ENCODE results near the gene RSPO3.

DNA sequence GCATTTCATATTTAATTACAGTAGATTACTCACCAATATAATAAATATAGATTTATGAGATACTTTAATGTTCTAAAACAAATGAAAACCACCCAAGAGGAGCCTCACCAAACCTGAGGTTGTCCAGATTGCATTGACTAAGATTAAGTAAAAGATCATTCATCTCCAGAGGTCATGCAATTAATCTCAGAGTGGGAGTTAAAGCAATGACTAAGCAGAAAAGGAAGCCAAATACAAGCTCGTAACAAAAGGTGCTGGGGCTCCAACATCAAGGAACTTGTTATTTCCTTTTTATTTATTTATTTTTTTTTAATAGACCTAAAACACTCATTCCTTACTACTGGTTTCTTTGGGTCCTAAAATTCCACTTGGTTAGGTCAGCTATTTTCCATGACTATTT, 57.7 kb downstream of the RSPO3 start:
- TF ChIP-seq REST (IDR thresholded peaks at IDR 0.05; ENCODE audit: borderline replicate concordance in 1 of 2, low read depth in 1 of 2, low read length in 2 of 2) (no peak), CEBPB (IDR thresholded peaks at IDR 0.05; ENCODE audit: borderline replicate concordance, low read depth, low read length) (no peak), ZBTB14 (CRISPR knock-in tag; IDR thresholded peaks at IDR 0.05) (no peak), RNF2 (conservative IDR thresholded peaks at IDR 0.05; ENCODE audit: low read depth) (no peak), YEATS2 (CRISPR knock-in tag; IDR thresholded peaks at IDR 0.05; ENCODE audit: borderline replicate concordance) (no peak), ARHGAP35 (CRISPR knock-in tag; IDR thresholded peaks at IDR 0.05; ENCODE audit: borderline replicate concordance) (no peak), RELA (CRISPR knock-in tag; IDR thresholded peaks at IDR 0.05) (no peak), PHF8 (CRISPR knock-in tag; IDR thresholded peaks at IDR 0.05) (no peak), KLF13 (CRISPR knock-in tag; IDR thresholded peaks at IDR 0.05) (no peak), POLR2AphosphoS2 (IDR thresholded peaks at IDR 0.05; ENCODE audit: low read depth, low read length) (no peak), JUN (CRISPR knock-in tag; IDR thresholded peaks at IDR 0.05) (no peak), POLR2AphosphoS5 (IDR thresholded peaks at IDR 0.05; ENCODE audit: low read depth, low read length) (no peak)
- TF ChIP-seq, protein P1, sequence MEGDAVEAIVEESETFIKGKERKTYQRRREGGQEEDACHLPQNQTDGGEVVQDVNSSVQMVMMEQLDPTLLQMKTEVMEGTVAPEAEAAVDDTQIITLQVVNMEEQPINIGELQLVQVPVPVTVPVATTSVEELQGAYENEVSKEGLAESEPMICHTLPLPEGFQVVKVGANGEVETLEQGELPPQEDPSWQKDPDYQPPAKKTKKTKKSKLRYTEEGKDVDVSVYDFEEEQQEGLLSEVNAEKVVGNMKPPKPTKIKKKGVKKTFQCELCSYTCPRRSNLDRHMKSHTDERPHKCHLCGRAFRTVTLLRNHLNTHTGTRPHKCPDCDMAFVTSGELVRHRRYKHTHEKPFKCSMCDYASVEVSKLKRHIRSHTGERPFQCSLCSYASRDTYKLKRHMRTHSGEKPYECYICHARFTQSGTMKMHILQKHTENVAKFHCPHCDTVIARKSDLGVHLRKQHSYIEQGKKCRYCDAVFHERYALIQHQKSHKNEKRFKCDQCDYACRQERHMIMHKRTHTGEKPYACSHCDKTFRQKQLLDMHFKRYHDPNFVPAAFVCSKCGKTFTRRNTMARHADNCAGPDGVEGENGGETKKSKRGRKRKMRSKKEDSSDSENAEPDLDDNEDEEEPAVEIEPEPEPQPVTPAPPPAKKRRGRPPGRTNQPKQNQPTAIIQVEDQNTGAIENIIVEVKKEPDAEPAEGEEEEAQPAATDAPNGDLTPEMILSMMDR (CRISPR knock-in tag; IDR thresholded peaks at IDR 0.05): no peak
- TF ChIP-seq, protein P2, sequence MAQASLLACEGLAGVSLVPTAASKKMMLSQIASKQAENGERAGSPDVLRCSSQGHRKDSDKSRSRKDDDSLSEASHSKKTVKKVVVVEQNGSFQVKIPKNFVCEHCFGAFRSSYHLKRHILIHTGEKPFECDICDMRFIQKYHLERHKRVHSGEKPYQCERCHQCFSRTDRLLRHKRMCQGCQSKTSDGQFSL (CRISPR knock-in tag; IDR thresholded peaks at IDR 0.05): no peak

Measured in HepG2 (cell line).